GM13976 (cell line): ENCODE data around the gene PCDHGA10.
A peak's percentile ranks its signal among the peaks of the same experiment; 100 is the strongest.

Experiments used
- DNase-seq: peaks from one replicate; pipeline ENCODE4 v3.0.0; 2012; ENCODE audit warnings: low spot score
- in situ Hi-C: fragments of 300-500 bp; cut with MboI; formaldehyde crosslinking; loops from one replicate; pipeline ENCODE4 v1.12.0; 2022; ENCODE audit warnings: low sequenced_read_pairs, mixed read lengths, inconsistent platforms; ENCODE audit not compliant: unreplicated experiment
- TF ChIP-seq, protein P1 (sequence below): IDR thresholded peaks from 2 replicates; pipeline ENCODE4 v1.5.1; 2012; ENCODE audit warnings: borderline replicate concordance, mild to moderate bottlenecking; ENCODE audit not compliant: insufficient read depth; ENCODE audit errors: extremely low read depth, missing control alignments, control extremely low read depth

Gene PCDHGA10

DNA sequence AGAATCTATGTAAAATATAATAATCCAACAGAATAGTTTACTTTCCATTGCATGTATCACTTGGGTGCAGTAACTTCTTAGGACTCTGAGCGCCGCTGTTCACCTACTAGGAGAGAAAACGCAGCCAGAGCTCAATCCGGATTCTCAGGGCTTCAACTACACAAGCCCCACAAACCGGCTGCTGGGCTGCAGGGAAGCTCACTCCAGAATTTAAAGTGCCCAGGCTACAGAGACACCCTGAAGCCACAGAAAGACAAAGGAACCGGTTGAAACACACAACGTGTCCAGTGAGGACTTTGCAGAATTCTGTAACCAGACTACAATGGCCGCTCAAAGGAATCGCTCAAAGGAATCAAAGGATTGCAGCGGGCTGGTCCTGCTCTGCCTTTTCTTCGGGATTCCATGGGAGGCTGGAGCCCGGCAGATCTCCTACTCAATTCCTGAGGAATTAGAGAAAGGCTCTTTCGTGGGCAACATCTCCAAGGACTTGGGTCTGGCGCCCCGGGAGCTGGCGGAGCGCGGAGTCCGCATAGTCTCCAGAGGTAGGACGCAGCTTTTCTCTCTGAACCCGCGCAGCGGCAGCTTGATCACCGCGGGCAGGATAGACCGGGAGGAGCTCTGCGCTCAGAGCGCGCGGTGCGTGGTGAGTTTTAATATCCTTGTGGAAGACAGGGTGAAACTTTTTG, at the start of gene PCDHGA10:
PCDHGA10 (plus strand) TSS at position 134 of the 686 bp plus-strand sequence; CDS start at position 323, 189 bp downstream.
- peak; percentile 82 for DNase-seq
- TF ChIP-seq, protein P1, sequence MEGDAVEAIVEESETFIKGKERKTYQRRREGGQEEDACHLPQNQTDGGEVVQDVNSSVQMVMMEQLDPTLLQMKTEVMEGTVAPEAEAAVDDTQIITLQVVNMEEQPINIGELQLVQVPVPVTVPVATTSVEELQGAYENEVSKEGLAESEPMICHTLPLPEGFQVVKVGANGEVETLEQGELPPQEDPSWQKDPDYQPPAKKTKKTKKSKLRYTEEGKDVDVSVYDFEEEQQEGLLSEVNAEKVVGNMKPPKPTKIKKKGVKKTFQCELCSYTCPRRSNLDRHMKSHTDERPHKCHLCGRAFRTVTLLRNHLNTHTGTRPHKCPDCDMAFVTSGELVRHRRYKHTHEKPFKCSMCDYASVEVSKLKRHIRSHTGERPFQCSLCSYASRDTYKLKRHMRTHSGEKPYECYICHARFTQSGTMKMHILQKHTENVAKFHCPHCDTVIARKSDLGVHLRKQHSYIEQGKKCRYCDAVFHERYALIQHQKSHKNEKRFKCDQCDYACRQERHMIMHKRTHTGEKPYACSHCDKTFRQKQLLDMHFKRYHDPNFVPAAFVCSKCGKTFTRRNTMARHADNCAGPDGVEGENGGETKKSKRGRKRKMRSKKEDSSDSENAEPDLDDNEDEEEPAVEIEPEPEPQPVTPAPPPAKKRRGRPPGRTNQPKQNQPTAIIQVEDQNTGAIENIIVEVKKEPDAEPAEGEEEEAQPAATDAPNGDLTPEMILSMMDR: peak; percentile 55
- in situ Hi-C loops: no loop called here

GRCh38 chr5:141363952-141364660, 48.7 kb upstream of the PCDHGA10 start, which contains the start of gene PCDHGA5:
TSS of gene PCDHGA5 (plus strand) at chr5:141364162. CDS start at chr5:141364331, 169 bp downstream.
- in situ Hi-C loops: no loop called here
- TF ChIP-seq, protein P1: no peak
- no peak for DNase-seq

- DNase-seq: no peak
- TF ChIP-seq, protein P1: no peak
- in situ Hi-C loops: no loop called here
These were observed 46.5 kb upstream of the PCDHGA10 start for GRCh38 chr5:141366016-141366896.

GRCh38 chr5:141369994-141370848, 42.6 kb upstream of the PCDHGA10 start, which contains the start of gene PCDHGB3:
TSS of gene PCDHGB3 (plus strand) at chr5:141370242. CDS start at chr5:141370395, 153 bp downstream.
- TF ChIP-seq, protein P1: peak; percentile 53
- in situ Hi-C loops: no loop called here
- peak; percentile 57 for DNase-seq

DNA sequence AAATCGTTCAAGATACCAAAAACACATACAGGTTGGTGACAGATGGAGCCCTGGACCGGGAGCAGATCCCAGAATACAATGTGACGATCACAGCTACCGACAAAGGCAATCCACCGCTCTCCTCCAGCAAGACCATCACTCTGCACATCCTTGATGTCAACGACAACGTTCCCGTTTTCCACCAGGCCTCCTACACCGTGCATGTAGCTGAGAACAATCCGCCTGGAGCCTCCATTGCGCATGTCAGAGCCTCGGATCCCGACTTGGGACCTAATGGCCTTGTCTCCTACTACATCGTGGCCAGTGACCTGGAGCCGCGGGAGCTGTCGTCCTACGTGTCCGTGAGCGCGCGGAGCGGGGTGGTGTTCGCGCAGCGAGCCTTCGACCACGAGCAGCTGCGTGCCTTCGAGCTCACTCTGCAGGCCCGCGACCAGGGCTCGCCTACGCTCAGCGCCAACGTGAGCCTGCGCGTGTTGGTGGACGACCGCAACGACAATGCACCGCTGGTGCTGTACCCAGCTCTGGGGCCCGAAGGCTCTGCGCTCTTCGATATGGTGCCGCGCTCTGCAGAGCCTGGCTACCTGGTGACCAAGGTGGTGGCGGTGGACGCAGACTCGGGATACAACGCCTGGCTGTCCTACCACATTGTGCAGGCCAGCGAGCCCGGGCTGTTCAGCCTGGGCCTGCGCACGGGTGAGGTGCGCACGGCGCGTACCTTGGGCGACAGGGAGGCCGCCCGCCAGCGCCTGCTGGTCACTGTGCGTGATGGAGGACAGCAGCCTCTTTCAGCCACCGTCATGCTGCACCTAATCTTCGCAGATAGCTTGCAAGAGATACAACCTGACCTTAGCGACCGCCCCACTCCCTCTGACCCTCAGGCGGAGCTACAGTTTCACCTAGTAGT, 41.0 kb upstream of the PCDHGA10 start:
- DNase-seq: no peak
- TF ChIP-seq, protein P1: no peak
- in situ Hi-C loops: no loop called here
